Kidney tubule cell (primary cell): ENCODE results near the gene ITPR2.

ENCODE experiments used
- DNase-seq: peaks from one replicate; pipeline ENCODE4 v3.0.0-alpha.2; 2018; ENCODE audit warnings: low spot score

ITPR2 gene

DNA sequence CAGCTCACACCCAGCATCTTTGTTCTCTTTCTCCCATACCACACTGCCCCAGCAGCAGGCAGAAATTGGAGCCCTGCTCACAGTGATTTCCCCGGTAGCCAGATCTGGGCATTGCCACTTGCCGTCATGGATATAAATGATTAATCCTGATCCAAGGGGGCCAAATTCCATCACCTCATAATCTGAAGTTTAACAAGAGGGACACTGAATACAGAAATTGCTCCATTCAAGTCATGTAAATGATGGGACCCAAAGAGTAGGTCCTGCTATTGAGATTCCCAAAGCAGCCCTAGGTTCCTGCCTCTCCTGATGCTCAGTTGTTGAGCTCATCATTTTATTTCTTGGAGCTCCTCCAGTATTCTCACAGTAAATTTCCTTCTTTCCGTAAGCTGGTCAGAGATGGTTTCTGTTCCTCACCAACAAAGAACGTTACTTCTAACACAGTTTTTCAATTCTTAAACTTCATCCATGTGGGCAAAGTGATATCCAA, 11.7 kb downstream of the ITPR2 start:
- DNase-seq, result peak; percentile 57

- DNase-seq, result no peak
Measured at GRCh38 chr12:26818636-26819035, 14.4 kb downstream of the ITPR2 start.

DNA sequence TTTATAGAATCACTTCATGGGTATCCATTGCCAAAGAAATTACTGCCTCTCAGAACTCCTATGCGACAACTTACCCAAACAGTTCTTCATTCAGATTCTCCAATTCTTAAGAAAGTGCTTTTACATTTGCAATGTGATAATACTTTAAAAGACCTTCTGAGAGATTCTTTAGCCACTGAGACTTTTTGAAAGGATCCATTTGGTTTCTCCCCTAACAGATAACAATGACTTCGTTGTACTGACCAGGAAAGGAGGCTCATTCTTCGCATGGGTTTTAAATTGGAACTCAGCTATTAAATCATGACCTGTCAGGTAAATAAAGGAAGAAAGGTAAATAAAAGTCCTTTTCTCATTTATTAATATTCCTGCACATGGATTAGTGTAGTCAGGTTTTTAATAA, 14.8 kb downstream of the ITPR2 start:
- no peak for DNase-seq

GRCh38 chr12:26817183-26817591, 15.8 kb downstream of the ITPR2 start:
- no peak for DNase-seq

- DNase-seq, result no peak
Measured at GRCh38 chr12:26813812-26814211, 19.2 kb downstream of the ITPR2 start.

- DNase-seq, result peak; percentile 53
Measured at GRCh38 chr12:26810330-26810729, 22.7 kb downstream of the ITPR2 start.

- DNase-seq, result no peak
Measured at GRCh38 chr12:26809611-26810285, 23.2 kb downstream of the ITPR2 start.

GRCh38 chr12:26808766-26809476, 24.1 kb downstream of the ITPR2 start:
- no peak for DNase-seq

DNA sequence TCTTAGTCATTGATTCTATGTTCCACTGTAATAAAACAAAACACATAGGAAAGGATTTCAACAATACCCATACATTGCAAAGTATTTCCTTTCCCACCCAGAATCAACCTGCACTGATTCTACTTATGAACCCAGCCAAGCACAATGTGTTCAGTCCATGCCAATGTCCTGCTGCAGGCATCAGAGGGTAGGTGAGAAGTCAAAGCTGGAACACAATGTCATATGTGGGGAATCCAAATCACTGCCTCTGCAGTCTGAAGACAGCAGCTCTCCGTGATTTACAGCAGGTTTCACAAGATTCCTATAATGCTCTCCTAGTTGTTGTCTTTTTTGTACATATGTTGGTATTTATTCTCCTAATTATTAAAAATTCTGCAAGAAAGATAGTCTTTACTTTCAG, 25.7 kb downstream of the ITPR2 start:
- DNase-seq, result no peak

DNA sequence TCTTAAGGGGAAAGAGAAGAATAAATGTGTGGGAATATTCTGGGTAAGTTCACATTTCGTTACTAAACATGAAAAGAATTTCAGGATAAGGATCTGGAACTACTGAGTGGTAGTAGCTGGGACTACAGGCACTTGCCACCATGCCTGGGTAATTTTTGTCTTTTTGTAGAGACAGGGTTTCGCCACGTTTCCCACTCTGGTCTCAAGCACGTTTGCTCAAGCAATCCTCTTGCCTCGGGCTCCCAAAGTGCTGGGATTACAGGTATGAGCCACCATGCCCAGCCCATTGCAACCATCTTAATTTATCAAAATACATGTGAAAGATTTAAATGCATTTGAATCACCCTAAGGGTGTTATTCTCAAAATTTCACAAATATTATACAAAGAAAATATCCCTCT, 26.4 kb downstream of the ITPR2 start:
- DNase-seq, result no peak

DNA sequence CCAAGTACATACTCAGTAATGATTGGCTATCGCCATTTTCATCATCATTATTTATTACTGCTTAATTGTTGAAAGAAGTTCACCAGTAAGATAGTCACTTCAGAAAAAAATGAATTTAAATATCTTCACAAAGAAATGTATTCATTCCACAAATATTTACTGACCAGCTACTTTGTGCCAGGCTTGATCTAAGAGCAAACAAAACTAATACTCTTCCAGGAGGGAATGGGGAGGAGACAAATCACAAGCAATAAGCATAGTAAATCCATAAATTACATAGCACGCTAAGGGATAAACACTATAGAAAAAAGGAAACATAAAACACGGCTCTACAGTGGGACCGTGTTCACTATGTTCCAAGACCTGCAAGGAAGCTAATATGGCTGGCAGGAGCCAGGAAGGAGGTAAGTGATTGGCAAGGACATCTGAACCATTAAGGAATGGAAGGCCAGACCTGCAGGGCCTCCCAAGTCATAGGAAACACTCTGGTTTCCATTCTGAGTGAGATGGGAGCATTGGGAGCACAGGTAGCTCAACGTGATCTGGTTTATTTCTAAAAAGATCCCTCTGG, 27.5 kb downstream of the ITPR2 start:
- DNase-seq, result no peak

DNA sequence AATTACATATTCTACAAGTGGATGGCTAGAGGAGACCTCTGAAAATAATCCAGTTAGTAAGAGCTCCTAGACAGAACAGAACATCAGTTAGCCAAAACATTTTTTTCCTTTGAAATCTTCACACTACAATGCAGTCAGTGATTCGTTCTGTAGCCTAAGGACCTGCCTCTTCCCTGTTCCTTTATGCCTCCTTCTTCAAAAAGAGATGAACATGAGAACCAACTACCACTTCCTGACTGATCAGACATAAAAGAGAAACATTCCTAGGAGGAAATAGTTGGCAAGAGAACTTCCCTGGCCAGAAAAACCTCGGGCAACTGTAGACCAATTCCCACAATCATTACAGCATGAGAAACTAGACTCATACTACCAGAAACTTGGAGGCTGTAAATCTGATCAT, 29.4 kb downstream of the ITPR2 start:
- DNase-seq, result peak; percentile 73

- no peak for DNase-seq
Measured at GRCh38 chr12:26801486-26801885, 31.5 kb downstream of the ITPR2 start.

- DNase-seq, result no peak
Measured at GRCh38 chr12:26800858-26801257, 32.1 kb downstream of the ITPR2 start.

DNA sequence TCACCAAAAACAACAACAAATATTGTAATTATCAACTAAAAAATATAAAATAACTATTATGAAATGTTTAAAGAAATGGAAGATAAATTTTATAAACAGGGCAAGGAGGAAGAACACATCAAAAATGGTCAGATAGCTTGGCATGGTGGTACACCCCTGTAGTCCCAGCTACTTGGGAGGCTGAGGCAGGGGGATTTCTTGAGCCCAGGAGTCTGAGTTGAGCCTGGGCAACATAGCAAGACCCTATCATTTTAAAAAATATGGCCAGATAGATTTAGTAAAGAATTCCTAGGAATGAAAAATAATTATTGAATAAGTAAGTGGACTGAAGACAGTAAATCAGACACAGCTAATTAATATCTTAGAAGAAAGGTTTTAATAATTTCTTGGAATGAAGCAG, 32.6 kb downstream of the ITPR2 start:
- no peak for DNase-seq

DNA sequence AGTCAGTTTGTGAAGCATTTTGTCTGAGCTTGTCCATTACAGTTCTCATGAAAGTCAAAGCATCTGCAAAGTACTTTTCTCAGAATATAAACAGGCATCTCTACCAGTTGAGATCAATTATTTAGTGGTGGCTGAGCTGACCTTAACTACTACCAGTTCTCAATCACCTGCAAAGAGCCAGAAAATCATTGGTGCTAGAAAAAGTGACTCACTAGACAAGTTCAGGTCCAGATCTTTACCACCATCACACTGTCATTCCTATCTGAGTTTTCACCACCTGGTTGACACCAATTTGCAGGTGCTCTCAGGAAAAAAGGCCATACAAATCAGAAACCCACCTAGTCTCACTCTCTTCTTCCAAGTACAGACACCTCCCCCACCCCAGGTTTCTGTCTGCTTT, 33.3 kb downstream of the ITPR2 start:
- DNase-seq, result peak; percentile 36

DNA sequence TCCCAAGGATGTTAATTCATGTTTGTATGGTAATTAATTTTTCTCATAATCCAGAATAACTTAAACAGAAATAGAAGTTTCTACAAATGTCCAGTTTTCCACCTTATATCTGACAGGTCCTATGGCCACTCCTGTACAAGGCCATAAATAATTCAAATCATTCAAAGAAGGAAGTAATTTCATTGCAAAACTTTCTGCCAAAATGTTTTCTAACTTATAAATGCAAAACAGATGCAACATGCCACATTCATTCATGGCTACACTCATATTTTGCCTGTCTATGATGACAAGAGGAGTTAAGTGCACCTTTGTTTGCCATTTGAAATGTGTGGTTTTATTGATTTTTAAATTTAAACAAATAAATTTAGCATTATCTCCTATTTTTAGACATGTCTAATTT, 34.4 kb downstream of the ITPR2 start:
- DNase-seq, result no peak

DNA sequence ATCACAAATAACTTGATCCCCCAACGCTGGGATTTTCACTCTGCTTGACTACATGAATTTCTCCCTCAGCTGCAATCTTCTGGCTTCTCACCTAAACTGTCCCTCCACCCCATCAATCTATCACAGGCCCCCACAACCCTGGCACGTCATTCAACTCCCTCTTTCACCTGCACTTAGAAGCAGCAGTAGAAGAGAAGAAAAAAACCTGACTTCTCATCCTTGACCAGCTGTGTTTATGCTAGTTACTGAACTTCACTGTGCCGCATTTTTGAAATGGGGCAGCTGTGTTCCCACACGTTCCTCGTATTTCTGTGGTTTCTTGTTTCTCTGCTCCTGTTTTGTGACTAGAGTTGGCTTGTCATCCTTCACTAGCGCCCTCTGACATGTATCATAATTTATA, 35.0 kb downstream of the ITPR2 start:
- peak; percentile 29 for DNase-seq

- DNase-seq, result no peak
Measured at GRCh38 chr12:26795910-26796309, 37.1 kb downstream of the ITPR2 start.

- peak; percentile 50 for DNase-seq
Measured at GRCh38 chr12:26791301-26791791, 41.6 kb downstream of the ITPR2 start.

- peak; percentile 13 for DNase-seq
Measured at GRCh38 chr12:26790645-26790994, 42.4 kb downstream of the ITPR2 start.

DNA sequence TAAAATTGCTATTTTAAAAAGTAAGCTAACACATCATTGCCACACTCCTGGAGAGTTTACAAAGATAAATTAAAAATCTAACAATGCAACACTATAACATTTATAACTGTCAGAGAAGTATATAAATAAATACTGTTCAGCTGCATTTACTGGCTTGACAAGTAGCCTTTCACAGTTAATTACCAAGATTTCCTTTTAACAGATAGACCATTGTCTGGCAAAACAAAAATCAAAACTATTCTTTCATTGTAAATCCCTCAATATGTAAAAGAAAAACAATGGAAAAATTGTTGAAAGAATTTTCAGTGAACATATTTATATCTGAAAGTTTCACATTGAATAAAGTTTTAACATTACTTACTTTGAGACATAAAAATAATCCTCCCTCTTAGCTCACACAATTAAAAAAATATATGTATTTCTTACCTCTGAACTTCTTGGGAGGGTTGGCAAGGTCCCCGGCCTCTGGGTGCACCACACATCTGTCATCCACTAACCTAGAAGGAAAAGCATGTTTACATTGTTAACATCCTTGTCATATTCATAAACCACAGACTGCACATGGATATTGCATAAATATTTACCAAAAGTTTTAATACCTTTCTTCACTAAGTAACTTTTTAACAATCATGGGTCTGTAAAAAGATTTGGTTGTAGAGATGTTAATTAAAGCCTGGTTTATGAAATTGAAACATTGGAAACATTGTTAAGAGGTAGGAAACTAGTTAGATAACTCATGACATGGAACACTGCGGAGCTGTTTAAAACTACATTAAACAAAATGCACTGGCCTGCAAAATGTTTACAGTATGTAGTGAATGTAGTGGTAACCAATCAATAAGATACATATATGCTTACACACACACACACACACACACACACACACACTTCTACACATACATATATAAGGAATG, 43.0 kb downstream of the ITPR2 start:
- DNase-seq, result peak; percentile 39
